WTC11 (cell line): ENCODE data around the gene EYS.

Experiments used
- AFF4 ChIP-seq: sonication (generic); formaldehyde crosslinking; IDR thresholded peaks from 2 replicates; pipeline ENCODE4 v1.8.1; 2023; ENCODE audit warnings: mild to moderate bottlenecking, missing genetic modification reagents, borderline replicate concordance
- ATF1 ChIP-seq: sonication (generic); formaldehyde crosslinking; IDR thresholded peaks from 2 replicates; pipeline ENCODE4 v1.8.1; 2023; ENCODE audit warnings: mild to moderate bottlenecking, moderate library complexity, missing genetic modification reagents
- CTCF ChIP-seq: fragments of 200-600 bp; IDR thresholded peaks from 2 replicates; pipeline ENCODE4 v1.8.0; 2022; ENCODE audit warnings: antibody characterized with exemption
- FOXP4 ChIP-seq: sonication (generic); formaldehyde crosslinking; IDR thresholded peaks from 2 replicates; pipeline ENCODE4 v1.8.0; 2022; ENCODE audit warnings: mild to moderate bottlenecking, missing genetic modification reagents
- HMGA2 ChIP-seq: fragments of 250-450 bp; sonication (Bioruptor Pico); IDR thresholded peaks from 2 replicates; pipeline ENCODE4 v1.4.0; 2021; ENCODE audit warnings: mild to moderate bottlenecking, moderate library complexity
- JUN ChIP-seq: sonication (generic); formaldehyde crosslinking; IDR thresholded peaks from 2 replicates; pipeline ENCODE4 v1.8.0; 2023; ENCODE audit warnings: mild to moderate bottlenecking, missing genetic modification reagents
- MXD4 ChIP-seq: fragments of 250-450 bp; sonication (Bioruptor Pico); IDR thresholded peaks from 2 replicates; pipeline ENCODE4 v1.8.0; 2021; ENCODE audit warnings: mild to moderate bottlenecking, moderate library complexity, borderline replicate concordance
- ZBTB43 ChIP-seq: sonication (generic); formaldehyde crosslinking; IDR thresholded peaks from 2 replicates; pipeline ENCODE4 v1.8.1; 2023; ENCODE audit warnings: mild to moderate bottlenecking, missing genetic modification reagents
- ZNF138 ChIP-seq: sonication (generic); formaldehyde crosslinking; conservative IDR thresholded peaks from 2 replicates; pipeline ENCODE4 v1.8.1; 2022; ENCODE audit warnings: mild to moderate bottlenecking, moderate library complexity, missing genetic modification reagents
- ZSCAN18 ChIP-seq: fragments of 250-450 bp; sonication (Bioruptor Pico); IDR thresholded peaks from 2 replicates; pipeline ENCODE4 v2.1.2; 2022; ENCODE audit warnings: mild to moderate bottlenecking, moderate library complexity

GRCh38 chr6:65123521-65123920 lies 583.5 kb downstream of the EYS start:
- TF ChIP-seq CTCF, result no peak
- TF ChIP-seq MXD4, result no peak
- no peak for TF ChIP-seq HMGA2
- TF ChIP-seq ZNF138 (CRISPR knock-in tag), result no peak
- TF ChIP-seq AFF4 (CRISPR knock-in tag), result no peak
- TF ChIP-seq JUN (CRISPR knock-in tag), result no peak
- TF ChIP-seq ATF1, result no peak
- no peak for TF ChIP-seq FOXP4 (CRISPR knock-in tag)
- no peak for TF ChIP-seq ZSCAN18 (CRISPR knock-in tag)
- no peak for TF ChIP-seq ZBTB43 (CRISPR knock-in tag)
